Measurements from ENCODE around the gene RSPH1.

DNA sequence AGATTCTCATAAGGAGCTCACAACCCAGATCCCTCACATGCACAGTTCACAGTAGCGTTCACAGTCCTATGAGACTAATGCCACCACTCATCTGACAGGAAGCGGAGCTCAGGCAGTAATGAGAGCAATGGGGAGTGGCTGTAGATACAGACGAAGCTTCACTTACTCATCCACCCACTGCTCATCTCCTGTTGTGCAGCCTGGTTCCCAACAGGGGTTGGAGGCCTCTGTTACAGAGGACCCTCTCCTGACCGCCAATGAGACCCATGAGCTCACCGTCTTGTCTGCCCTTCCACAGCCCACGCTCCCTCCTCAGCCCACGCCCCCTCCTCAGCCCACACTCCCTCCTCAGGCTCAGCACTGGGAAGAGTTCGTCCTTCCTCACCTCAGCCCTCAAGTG, 39.6 kb downstream of the RSPH1 start:
- TF ChIP-seq TCF12 (IDR thresholded peaks at IDR 0.05; ENCODE audit: low read depth) (no peak), RAD21 (IDR thresholded peaks at IDR 0.05; ENCODE audit: low read depth) (no peak)
